ENCODE results near the gene PDZD2.
"Not testable (repeated sequence)": the region's sequence is repeated elsewhere in the genome, so short reads cannot be mapped to it uniquely, and the experiment has no call there.

Gene PDZD2

GRCh38 chr5:32020946-32021345 lies 382.0 kb downstream of the PDZD2 start:
- DNase-seq = no peak

DNA sequence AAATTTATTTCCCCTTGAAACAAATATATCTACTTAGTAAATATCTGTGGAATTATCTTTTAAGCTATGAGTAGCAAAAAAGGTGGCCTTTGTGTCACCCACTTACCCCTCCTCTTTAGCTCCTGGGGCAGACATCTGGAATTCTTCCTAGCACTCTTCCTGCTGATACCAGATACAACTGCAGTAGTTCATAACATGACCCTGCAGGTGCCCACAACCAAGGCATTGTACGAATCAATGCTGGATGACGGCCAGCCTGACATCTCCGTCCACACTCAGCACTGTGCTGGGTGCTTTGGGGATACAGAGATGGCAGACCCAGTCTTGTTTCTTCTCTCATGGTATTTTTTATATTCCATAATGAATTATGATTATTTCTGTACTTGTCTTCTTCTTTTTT lies 382.8 kb downstream of the PDZD2 start:
- DNase-seq = no peak

DNA sequence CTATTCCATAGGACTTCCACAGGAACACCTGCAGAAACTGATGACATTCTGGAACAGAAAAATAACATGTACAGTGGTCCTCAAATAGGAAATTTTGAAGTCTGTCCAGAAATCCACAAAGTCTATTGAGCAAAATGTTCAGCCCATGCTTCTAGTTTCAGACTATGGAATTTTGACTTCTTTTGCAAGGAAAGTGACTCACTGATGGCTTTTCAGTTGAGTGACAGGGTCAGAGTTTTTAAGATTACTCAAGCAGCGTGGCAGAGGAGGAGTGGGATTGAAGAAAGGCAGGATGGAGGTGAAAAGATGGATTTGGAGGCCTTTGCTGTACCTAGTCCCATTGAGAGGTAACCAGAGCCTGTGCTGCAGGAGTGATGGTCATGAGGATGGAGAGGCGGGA lies 383.7 kb downstream of the PDZD2 start:
- DNase-seq = no peak

- DNase-seq = no peak
Observed at GRCh38 chr5:32023816-32024215, 384.9 kb downstream of the PDZD2 start.

DNA sequence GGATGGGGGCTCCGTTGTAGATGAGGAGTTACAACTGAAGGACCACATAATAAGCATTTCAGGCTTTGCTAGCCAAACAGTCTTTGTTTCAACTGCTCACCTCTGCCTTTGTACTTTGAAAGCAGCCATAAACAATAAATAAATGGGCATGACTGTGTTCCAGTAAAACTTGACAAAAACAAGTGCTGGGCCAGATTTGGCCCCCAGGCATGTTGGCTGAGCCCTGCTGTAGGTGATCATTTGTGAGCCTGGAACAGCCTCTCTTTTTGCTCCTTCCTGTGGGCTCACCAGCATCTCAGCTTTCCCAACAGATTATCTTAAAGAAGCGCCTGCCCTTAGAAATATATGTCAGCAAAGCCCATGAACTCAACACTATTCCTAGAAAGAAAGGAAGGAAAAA lies 385.8 kb downstream of the PDZD2 start:
- DNase-seq = no peak

DNA sequence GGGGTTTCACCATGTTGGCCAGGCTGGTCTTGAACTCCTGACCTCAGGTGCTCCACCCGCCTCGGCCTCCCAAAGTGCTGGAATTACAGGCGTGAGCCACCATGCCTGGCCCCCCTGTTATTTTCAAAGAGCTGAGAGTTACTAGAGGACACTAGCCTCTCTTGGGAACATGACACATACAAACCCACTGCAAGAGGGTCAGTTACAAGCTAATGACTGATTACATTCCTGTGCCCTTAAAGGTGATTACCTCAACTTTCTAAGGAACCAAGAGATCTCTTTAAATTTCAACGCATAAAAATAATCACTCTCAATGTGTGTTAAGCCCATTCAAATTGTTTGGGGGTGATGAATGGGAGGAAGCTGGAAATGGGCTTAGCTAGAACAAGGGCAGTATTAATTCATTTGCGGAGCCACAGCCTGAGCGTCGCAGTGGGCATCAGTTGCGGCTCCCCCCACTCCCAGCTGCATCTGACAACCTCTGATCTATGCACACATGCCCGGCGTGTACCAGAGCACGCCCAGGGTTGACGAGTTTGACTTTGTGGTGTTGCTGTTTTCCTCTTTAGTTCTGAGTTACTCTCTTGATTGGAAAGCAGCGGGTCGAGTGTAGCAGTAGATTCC lies 388.3 kb downstream of the PDZD2 start:
- no peak for DNase-seq

DNA sequence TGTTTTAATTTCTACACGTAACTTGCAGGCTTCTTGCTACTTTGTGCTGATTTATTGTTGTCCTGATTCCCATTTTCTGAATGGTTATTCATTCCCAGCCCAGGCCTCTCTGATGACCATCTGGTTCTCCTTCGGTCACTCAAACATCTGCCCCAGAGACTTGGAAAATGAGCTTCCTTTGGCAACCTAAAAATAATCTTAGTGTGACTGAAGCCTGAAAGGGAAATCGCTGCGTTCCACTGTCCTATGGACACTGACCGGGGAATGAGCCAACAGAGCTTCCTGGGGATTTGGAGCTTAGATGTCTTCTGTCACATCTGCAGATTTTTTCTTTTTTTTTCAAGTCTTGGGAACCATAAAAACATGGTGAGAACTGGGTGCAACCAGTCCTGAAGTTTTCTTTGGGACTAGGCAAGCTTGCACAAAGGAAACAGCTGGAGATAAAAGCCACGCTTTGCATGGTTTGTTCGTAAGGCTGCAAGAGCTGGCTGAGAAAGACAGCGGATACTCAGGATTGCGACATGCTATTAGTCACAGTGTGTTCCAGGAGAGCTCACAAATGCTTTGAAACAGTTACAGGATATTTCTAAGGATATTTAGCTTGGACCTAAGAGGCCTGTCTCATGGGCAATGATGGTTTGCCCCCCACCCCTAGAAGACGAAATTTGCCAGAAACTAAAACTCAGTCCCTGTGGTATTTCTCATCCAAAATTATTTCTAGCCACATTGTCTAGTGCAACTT lies 389.0 kb downstream of the PDZD2 start:
- DNase-seq = peak; percentile 83

GRCh38 chr5:32029261-32029660 lies 390.3 kb downstream of the PDZD2 start:
- no peak for DNase-seq

- no peak for DNase-seq
Observed at GRCh38 chr5:32029781-32030180, 390.9 kb downstream of the PDZD2 start.

DNA sequence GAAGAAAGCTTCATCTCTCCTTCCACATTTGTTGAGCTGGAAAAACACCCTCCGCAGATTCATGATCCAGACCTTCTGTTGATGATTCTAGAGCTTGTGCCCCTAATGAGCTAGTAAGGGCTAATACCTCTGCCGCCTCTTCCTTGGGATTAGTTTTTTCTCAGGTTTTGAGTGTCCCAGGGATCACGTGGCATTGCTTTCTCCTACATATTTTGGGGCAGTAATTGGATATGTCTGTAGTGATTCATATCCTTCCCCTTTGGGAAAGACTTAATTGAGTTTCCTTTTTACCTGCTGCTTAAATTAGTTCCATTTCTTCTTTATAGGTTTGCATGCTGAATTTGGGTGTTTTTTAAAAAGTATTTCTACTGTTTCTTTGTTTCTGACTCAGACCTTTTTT lies 391.3 kb downstream of the PDZD2 start:
- DNase-seq = no peak

DNA sequence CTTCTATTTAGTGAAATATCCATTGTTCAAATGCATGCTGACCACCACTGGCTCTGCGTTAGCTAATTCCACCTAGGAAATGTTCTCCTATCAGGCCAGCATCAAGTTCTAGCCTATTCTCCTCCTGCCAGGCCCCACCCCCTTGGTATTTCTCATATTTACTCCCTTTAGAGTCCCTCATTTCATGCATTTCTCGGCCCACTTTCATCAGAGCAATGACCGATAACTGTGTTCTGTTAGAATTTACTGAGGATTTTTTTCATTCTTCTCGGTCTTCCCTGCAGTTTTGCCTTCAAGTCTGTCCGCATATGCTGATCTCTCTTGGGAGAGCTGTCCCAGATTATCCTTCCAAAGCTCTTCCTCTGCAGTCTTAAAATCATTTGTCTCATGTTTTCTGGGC lies 391.8 kb downstream of the PDZD2 start:
- DNase-seq = no peak

DNA sequence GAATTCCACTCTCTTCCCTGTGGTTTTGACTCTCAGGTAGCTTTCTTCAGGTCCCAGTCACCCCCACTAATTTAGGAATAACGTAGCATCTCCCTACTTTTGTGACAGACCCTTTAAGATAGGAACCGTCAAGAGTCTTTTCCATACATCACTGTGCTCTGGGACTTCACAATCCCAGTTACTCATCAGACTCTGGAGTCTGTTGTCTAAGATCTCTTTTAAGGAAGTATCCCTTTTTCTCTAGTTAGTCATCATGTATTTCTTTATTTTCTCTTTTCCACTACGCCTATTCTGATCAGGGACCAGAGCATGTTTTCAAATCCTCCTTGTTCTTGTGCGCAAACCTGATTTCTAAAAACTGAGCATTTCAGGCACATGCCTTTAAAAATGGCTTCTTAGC lies 392.2 kb downstream of the PDZD2 start:
- no peak for DNase-seq

DNA sequence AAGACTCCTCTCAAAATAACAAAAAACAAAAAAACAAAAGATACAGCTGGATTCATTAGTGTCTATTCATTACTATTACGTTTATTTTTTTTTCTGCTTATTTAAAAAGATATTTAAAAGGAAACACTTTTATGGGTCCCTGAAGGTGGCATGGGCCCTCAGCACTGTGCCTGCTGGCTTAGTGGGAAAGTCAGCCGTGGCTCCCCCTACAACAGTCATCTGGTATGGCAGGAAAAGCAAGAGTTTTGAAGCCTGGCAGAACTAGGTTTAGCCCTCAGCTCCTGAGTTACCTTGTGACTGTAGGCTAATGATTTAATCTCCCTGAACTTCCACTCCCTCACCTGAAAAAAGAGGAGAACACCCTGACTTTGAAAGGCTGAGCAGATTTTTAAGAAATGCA lies 399.6 kb downstream of the PDZD2 start:
- no peak for DNase-seq

- DNase-seq = not testable (repeated sequence)
Observed at GRCh38 chr5:32039133-32039532, 400.2 kb downstream of the PDZD2 start.

GRCh38 chr5:32039601-32040000 lies 400.7 kb downstream of the PDZD2 start:
- DNase-seq = not testable (repeated sequence)

DNA sequence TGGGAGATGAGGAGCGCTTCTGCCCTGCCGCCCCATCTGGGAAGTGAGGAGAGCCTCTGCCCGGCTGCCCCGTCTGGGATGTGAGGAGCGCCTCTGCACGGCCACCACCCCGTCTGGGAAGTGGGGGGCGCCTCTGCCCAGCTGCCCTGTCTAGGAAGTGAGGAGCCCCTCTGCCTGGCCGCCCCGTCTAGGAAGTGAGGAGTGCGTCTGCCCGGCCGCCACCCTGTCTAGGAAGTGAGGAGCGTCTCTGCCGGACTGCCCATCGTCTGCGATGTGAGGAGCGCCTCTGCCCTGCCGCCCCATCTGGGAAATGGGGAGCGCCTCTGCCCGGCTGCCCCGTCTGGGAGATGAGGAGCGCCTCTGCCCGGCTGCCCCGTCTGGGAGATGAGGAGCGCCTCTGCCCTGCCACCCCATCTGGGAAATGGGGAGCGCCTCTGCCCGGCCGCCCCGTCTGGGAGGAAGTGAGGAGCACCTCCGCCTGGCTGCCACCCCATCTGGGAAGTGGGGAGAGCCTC lies 401.3 kb downstream of the PDZD2 start:
- not testable (repeated sequence) for DNase-seq

DNA sequence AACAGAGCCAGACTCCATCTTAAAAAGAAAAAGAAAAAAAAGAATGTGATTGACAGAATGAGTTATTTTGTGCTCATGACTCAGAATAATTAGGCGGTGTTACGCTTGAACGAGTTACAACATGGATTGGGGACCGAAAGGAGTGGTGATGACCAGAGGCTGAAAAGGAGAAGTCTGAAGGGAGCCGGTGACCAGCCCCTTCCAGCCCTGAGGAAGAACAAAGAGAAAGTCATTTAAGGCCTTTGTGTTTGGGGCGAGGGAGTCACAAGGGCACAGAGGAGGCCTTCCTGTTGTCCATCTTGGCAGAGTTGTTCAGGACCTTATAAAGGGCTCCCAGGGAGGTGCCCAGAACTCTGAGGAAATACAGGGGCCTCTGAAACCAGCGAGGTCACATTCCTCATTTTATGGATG lies 403.6 kb downstream of the PDZD2 start:
- no peak for DNase-seq

DNA sequence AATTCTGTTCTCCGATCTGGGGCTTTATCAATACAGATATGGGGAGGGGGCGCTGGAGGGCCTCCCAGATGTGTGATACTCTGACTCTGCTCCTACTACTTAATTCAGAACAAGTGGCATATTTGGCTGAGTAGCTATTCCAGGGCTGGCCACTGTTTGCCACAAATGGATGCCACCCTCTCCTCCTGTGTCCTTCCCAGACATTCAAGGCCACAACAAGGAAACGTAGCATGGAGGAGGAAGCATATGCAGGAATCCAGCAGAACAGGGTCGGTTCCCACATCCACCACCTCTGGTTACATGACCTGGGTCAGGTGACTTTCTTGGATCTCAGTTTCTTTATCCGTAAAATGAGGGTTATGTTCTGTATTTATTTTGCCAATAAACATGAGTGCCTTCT lies 404.2 kb downstream of the PDZD2 start:
- no peak for DNase-seq

- no peak for DNase-seq
Observed at GRCh38 chr5:32044434-32044833, 405.5 kb downstream of the PDZD2 start.

DNA sequence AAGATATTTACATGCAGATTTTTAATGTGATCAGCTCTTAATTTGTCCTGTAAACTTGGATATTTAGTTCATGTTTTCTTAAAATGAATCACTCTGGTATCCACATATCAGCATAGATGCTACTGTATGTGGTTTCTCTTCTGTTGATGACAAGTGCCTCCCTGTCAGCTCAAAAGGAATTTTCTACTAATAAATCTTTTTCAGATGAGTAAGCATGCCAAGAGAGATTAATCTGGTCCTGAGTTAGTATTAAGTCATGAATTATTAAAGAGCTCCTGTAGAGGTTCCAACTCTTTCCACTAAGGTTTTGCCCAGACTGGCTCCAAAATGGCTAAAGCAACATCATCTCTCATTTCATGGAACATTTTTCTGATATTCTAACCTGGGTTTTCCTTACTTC lies 406.0 kb downstream of the PDZD2 start:
- DNase-seq = no peak

GRCh38 chr5:32047056-32047455 lies 408.1 kb downstream of the PDZD2 start:
- no peak for DNase-seq

GRCh38 chr5:32051796-32052195 lies 412.9 kb downstream of the PDZD2 start:
- no peak for DNase-seq

DNA sequence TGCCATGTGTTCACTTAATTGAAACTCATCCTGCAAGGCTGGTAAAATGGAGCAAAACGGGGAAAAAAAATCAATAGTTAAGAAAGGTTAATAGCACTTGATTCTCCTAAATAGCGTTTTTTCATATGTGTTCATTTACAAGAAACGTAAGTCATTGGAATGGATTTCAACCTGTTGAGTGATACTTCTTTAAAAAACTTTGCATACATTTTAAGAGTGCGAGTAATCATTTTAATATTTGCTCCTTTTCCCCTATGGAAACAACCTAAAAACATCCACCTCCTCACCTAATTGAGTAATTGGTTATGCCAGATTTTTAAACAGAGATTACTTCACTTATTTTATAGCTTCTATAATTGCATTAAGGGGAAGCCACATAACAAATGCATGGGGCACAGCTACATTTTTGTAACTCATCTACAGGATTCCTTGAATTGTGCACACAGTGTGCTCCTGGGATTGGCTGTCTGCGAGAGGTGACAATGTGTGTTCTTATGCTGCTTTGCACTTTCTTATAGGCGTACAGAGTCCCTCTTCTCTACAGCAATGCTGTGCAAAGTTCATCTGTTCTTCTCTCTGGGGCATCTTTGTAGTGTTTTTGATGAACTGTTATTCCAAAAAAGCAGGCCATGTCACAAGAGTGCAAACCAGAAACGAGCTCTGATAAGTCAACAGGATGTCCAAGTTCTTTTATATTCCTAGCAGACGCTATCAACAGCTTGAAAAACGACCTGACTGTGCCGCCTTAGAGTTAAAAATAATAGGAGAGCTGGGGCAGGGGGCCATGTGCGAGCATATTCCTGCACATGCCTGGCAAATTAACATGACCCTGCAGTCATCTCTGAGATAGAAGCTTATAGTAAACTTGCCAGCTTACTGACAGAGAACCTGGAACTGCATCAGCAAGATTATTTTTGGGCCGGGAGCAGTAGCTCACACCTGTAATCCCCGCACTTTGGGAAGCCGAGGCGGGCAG lies 417.2 kb downstream of the PDZD2 start:
- no peak for DNase-seq

All from amniotic stem cell (primary cell).